GM19467 (cell line): ENCODE results near the gene MREG.
"Not testable (repeated sequence)": the region's sequence is repeated elsewhere in the genome, so short reads cannot be mapped to it uniquely, and the experiment has no call there.

Experiments
- ATAC-seq: cut with Tn5 transposase; IDR thresholded peaks from one replicate; pipeline ENCODE4 v1.9.1; 2021; ENCODE audit warnings: mild to moderate bottlenecking, moderate library complexity; ENCODE audit not compliant: unreplicated experiment

The MREG gene

GRCh38 chr2:215965532-215966165 lies 47.7 kb downstream of the MREG start:
- ATAC-seq, result no peak

GRCh38 chr2:215961981-215962380 lies 51.4 kb downstream of the MREG start:
- no peak for ATAC-seq

GRCh38 chr2:215958257-215958656 lies 55.1 kb downstream of the MREG start:
- no peak for ATAC-seq

GRCh38 chr2:215957354-215958122 lies 55.8 kb downstream of the MREG start:
- ATAC-seq, result not testable (repeated sequence)

DNA sequence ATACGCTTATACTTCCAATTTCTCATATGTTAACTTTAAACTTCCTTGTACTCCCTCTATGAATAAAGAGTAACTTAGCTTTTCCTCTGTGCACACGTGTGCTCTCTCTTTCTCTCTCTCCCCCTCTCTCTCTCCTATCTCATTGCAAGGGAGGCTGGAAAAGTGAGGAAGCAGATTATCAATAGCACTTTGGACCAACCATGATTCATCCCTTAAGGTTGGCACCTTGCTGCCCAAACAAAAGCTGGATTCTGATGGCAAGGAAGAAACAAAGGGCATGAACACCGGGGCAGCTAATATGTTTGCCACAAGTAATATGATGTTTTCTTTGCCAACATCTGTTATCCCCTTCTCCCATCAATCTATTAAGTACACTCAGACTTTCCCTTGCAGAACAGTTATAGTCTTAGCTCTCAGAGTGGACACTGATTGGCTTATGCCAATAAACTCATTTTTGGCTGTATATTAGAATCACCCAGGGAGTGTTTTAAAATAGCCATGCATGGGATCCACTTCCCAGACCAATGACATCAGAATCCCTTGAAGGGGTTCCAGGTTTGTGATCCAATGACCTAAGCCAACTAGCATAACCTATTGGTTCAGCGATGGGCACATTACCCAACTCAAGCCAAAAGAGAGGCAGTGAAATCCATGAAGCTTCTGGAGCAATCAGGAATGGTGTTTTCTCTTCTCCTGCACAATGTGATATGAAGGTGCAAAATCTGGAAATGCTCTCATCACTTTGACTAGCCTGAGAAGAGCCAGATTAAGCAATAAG lies 60.3 kb downstream of the MREG start:
- ATAC-seq, result no peak

- no peak for ATAC-seq
Measured at GRCh38 chr2:215951558-215951957, 61.8 kb downstream of the MREG start.

- ATAC-seq, result peak; percentile 87
Measured at GRCh38 chr2:215949991-215950404, 63.4 kb downstream of the MREG start.

GRCh38 chr2:215948051-215948450 lies 65.3 kb downstream of the MREG start:
- ATAC-seq, result no peak

GRCh38 chr2:215946586-215946985 lies 66.8 kb downstream of the MREG start:
- ATAC-seq, result no peak

- ATAC-seq, result no peak
Measured at GRCh38 chr2:215942194-215942593, 71.2 kb downstream of the MREG start.

- no peak for ATAC-seq
Measured at GRCh38 chr2:215941726-215942125, 71.6 kb downstream of the MREG start.

- no peak for ATAC-seq
Measured at GRCh38 chr2:215940645-215941184, 72.6 kb downstream of the MREG start.

DNA sequence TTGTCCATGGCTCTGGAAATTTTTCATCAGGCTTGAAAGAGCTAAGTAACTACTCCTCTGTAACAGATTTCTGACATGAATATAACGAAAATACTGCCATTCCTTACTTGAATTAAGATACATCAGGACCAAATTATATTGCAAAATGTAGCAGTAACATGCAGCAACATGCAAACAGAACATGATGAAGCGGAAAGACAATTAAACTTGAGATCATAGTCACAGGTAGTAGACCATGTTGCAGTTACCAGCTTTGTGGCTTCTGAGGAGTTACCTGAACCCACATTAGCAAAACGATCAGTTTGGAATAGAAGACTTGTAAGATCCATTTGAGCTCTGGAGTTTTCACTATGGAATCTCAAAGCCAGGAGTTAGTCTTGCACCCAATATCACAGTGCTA lies 76.2 kb downstream of the MREG start:
- ATAC-seq, result no peak

DNA sequence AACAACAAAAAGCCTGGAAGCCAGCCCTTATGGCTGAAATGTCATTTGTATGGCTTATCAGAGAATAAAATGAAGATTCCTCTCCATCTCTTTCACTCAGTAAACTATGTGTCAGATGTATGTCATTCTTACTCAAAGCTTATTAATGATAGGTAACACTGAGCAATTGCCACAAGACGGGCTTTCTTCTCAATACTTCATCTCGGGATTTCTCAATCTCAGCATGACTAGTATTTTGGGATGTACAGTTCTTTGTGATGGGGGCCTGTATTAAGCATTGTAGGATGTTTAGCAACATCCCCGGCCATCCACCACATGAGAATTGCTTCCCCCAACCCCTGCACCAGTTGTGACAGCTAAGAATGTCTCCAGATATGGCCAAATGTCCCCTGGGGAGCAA lies 80.2 kb downstream of the MREG start:
- ATAC-seq, result no peak

- peak; percentile 92 for ATAC-seq
Measured at GRCh38 chr2:215931256-215931903, 82.0 kb downstream of the MREG start.

- no peak for ATAC-seq
Measured at GRCh38 chr2:215930505-215931253, 82.7 kb downstream of the MREG start.

DNA sequence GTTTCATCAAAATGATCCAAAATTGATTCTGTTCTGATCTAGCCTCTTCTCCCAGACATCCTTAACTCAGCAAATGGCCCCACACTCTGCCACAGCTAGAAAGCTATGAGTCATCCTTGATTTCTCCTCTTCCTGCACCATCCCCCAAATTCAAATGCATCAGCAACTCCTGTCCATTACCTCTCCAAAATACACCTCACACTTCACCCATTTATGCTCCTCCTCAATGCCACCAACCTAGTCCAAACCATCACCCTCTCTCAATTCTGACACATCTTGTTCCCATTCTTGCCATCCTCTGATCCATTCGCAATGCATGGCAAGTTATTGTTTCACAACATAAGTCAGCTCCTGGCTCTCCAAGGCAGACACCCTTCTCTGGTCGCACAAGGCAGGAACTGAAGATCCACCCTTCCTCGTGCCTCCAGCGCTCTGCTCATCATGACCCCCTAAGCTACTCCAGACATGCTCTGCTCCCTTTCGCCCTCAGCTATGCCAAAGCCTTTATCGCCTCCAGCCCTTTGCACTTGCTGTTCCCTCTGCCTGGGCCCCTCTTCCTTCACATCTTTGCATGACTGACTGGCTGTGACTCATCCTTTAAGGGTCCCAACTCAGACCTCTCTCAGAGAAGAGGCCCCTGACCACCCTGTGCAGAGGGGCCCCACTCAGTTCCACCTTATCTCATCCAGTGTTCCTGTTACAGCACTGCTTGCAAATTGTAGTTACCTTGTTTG lies 83.6 kb downstream of the MREG start:
- no peak for ATAC-seq

DNA sequence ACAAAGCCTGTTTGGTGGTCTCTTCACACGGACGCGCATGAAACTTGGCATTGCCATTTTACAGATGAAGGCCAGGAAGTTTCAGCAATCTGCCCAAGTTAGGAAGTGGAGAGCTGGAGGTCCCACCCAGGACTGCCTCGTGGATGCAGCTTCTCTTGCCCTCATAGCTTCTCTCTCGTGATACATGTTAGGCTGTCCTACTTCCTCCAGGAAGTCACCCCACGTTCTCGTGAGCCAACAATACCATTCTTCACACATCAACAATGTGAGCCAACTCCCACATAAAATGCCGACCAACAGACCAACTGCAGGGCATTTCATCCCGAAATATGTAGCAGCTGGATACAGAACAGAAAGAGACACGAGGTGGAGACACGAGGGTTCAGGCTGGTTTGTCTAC lies 85.3 kb downstream of the MREG start:
- no peak for ATAC-seq

DNA sequence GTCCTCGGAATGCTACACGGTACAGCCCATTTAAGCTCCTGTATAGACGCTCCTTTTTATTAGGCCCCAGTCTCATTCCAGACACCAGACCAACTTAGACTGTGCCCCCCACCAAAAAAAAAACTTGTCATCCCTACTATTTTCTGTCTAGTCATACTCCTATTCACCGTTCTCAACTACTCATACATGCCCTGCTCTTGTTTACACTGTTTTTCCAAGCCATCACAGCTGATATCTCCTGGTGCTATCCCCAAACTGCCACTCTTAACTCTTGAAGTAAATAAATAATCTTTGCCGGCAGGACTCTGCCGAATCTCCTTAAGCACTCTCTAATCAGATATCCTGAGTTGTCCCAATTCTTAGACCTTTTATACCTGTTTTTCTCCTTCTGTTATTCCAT lies 86.4 kb downstream of the MREG start:
- not testable (repeated sequence) for ATAC-seq

GRCh38 chr2:215921895-215922294 lies 91.5 kb downstream of the MREG start:
- ATAC-seq, result no peak
